Stimulated activated CD8-positive, alpha-beta memory T cell treated with anti-CD3 and anti-CD28 coated beads, Interleukin-7, amount 100 ng/mL, for 24 hours (primary cell): ENCODE measurements around the gene SKI.
A peak's percentile ranks its signal among the peaks of the same experiment; 100 is the strongest.

ENCODE experiments used
- DNase-seq: peaks from one replicate; pipeline ENCODE4 v3.0.0-alpha.2; 2020; ENCODE audit warnings: low read depth

The SKI gene

GRCh38 chr1:2209400-2210083 is 18.6 kb upstream of the SKI start:
- DNase-seq: no peak

DNA sequence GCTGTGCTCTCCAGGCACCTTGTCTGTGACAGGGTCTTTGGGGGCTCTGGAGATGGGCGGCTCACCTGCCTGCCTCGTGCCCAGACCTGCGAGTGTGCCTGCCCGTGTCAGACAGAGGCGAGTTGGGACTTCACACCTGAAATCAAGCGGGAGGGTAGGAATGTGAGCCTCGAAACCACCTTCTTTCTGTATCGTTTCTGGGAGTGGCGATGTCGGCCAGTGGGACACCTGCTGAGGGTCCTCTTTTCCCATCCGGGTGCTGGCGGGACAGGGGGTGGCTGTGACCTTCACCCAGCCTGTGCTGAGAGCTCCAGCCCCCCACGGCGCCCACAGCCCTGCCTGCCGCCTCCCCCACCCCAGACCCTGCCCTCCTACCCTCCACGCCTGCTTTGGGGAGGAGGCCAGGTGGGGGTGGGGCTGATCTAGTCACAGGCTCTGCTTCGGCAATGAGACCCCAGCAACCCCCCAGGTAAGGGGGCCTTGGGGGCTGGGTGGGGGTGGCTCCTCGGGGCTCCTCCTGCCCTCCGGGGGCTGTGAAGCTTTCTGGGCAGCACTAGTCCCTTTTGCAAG is 17.9 kb upstream of the SKI start:
- DNase-seq: no peak

DNA sequence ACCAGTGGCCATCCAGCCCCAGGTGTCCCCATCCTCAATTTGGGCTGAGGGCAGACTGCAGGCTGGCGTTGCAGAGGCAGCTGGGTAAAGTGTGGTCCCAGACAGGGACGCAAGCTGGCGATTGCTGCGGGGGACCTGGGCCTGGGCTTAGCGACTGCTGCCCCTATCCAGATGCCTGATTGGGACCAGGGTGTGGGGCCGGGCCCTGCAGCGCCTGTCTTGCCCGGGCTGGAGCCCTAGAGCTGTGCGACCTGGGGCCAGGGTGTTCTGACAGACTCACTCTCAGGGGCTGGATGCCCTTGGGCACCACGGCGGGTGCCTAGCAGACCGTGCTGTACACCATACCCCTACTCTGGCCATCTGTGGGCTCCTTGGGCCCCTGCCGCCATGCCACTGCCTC is 17.3 kb upstream of the SKI start:
- no peak for DNase-seq

DNA sequence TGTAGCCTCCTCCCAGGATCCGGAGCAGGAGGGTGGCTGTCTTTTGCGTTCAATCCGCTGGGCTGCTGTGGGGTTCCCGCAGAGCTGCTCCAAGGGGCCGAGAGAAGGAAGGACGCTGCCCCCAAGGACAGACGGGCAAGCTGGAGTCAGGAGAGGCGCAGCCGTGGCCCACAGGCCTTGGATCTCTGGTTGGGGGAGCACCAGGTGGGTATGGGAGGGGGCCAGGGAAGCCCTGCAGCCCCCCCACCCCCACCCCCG is 15.9 kb upstream of the SKI start:
- no peak for DNase-seq

- DNase-seq: no peak
These were observed 15.3 kb upstream of the SKI start for GRCh38 chr1:2212532-2213491.

DNA sequence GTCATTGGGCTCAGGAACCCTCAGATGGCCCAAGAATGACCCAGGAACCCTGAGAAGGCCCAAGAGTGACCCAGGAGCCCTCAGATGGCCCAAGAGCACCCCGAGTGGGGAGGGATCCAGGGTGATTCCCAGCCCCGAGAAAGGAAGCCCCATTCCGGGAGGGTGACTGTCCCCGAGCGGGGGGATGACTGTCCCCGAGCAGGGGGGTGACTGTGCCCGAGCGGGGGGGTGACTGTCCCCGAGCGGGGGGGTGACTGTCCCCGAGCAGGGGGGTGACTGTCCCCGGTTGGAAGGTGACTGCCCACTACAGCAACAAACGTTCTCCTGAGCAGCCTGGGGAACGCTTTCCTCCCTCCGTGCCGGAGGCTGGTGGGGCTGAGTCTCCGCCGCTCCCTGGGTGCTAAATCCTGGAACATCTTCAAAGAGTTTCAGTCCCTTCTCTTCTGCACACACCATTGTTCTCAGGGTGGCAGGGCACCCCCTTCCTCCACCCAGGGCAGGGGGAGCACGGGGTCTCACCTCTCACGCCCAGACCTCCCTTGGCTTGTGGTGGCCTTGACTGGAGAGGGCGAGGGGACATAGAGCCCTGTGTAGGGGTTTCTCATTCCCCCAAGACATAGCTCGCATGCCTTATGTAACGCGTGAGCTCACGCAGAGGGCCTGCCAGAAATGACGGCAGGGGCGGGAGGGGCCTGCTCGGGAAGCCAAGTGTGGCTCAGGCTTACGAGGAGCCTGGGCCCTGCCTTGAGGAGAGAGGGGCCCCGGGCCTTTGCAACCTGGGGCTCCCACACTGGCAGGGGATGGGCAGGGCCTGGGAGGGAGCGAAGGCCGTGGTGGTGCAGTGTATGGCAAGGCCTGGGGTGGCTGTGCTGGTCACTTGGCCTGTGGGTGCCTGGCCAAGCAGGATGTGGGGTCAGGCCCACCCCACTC is 14.3 kb upstream of the SKI start:
- DNase-seq: no peak

GRCh38 chr1:2214541-2215241 is 13.4 kb upstream of the SKI start:
- DNase-seq: no peak

GRCh38 chr1:2215329-2215728 is 12.8 kb upstream of the SKI start:
- no peak for DNase-seq

GRCh38 chr1:2215909-2216766 is 12.0 kb upstream of the SKI start:
- no peak for DNase-seq

GRCh38 chr1:2216767-2217058 is 11.4 kb upstream of the SKI start:
- no peak for DNase-seq

- DNase-seq: no peak
These were observed 6.8 kb upstream of the SKI start for GRCh38 chr1:2221271-2221670.

GRCh38 chr1:2224170-2224584 is 3.9 kb upstream of the SKI start:
- DNase-seq: no peak

GRCh38 chr1:2224631-2225428 is 3.3 kb upstream of the SKI start:
- no peak for DNase-seq

- no peak for DNase-seq
These were observed 1.4 kb upstream of the SKI start for GRCh38 chr1:2226525-2227345.

- DNase-seq: peak; percentile 79
These were observed 568 bp upstream of the SKI start for GRCh38 chr1:2227346-2228156.

- DNase-seq: no peak
These were observed 546 bp downstream of the SKI start for GRCh38 chr1:2228694-2229036.

DNA sequence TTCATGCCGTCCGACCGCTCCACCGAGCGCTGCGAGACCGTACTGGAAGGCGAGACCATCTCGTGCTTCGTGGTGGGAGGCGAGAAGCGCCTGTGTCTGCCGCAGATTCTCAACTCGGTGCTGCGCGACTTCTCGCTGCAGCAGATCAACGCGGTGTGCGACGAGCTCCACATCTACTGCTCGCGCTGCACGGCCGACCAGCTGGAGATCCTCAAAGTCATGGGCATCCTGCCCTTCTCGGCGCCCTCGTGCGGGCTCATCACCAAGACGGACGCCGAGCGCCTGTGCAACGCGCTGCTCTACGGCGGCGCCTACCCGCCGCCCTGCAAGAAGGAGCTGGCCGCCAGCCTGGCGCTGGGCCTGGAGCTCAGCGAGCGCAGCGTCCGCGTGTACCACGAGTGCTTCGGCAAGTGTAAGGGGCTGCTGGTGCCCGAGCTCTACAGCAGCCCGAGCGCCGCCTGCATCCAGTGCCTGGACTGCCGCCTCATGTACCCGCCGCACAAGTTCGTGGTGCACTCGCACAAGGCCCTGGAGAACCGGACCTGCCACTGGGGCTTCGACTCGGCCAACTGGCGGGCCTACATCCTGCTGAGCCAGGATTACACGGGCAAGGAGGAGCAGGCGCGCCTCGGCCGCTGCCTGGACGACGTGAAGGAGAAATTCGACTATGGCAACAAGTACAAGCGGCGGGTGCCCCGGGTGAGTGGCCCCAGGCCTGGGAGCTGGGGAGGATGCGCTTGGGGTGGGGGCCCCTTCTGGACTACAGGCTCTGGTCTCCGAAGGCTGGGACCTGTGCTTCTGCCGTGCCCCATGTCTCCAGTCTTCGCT is 1.1 kb downstream of the SKI start:
- DNase-seq: no peak
